H1 (cell line): ENCODE data around the gene AQP6. TPM values are rescaled to one million over a fixed set of nuclear protein-coding genes. Genes with fewer than 3 reads are reported as not detected.

Source experiments
- CTCF ChIA-PET: fragments of 300-600 bp; sonication (Branson Sonifier 250); formaldehyde crosslinking; loops from one replicate; lab custom pipeline; 2021; ENCODE audit not compliant: partially characterized antibody; lab: Charles Lee
- POLR2A ChIA-PET: fragments of 300-600 bp; sonication (Branson Sonifier 250); formaldehyde crosslinking; loops from one replicate; lab custom pipeline; 2021; ENCODE audit warnings: inconsistent platforms; ENCODE audit not compliant: partially characterized antibody; lab: Charles Lee
- DNase-seq, 2 experiments: peaks; one replicate each; pipeline versions ENCODE4 v3.0.0 to v3.0.0-alpha.2; 2010 to 2022; ENCODE audit warnings: low spot score in 2 of 2, low read depth in 1 of 2, mixed read lengths in 1 of 2
- FAIRE-seq: peaks from 2 replicates; lab custom pipeline; 2011; peaks lifted over from hg19 to GRCh38; lab: Jason Lieb, UNC
- H2AFZ ChIP-seq: 2 replicates; pipeline ENCODE4 v1.8.1; 2012; ENCODE audit warnings: low read length, inconsistent platforms
- H2AK5ac ChIP-seq: 2 replicates; pipeline ENCODE4 v1.6.1; 2013; ENCODE audit warnings: low read depth, low read length
- H2BK120ac ChIP-seq: replicated peaks from 2 replicates; pipeline ENCODE3; 2013; ENCODE audit warnings: low read depth, low read length, inconsistent platforms
- H2BK12ac ChIP-seq: 2 replicates; pipeline ENCODE4 v1.6.1; 2013; ENCODE audit warnings: low read depth, low read length
- H2BK15ac ChIP-seq: 2 replicates; pipeline ENCODE4 v1.6.1; 2013; ENCODE audit warnings: low read length
- H2BK20ac ChIP-seq: 2 replicates; pipeline ENCODE4 v1.6.1; 2013; ENCODE audit warnings: low read length
- H2BK5ac ChIP-seq: 2 replicates; pipeline ENCODE4 v1.6.1; 2013; ENCODE audit warnings: low read depth, low read length
- H3K14ac ChIP-seq: 2 replicates; pipeline ENCODE4 v1.6.1; 2013; ENCODE audit warnings: inconsistent platforms; ENCODE audit not compliant: insufficient read length
- H3K18ac ChIP-seq: 2 replicates; pipeline ENCODE4 v1.6.1; 2013; ENCODE audit warnings: low read length; ENCODE audit errors: extremely low read depth
- H3K23ac ChIP-seq: 2 replicates; pipeline ENCODE4 v1.6.1; 2013; ENCODE audit warnings: inconsistent platforms; ENCODE audit not compliant: insufficient read length
- H3K23me2 ChIP-seq: 2 replicates; pipeline ENCODE4 v1.6.1; 2013; ENCODE audit warnings: low read depth, low read length
- H3K27ac ChIP-seq: 2 replicates; pipeline ENCODE4 v1.6.1; 2011; ENCODE audit warnings: low read depth, low read length, inconsistent platforms
- H3K27me3 ChIP-seq, 4 experiments: replicated peaks in 1 of 4; 1 replicate in 1 of 4; 2 replicates in 3 of 4; pipeline versions ENCODE4 v1.6.1 to v1.8.1; 2011 to 2013; ENCODE audit warnings: low read length in 3 of 4, mild to moderate bottlenecking in 3 of 4, inconsistent platforms in 2 of 4, mixed read lengths in 2 of 4, moderate library complexity in 1 of 4; ENCODE audit not compliant: control insufficient read depth in 3 of 4, insufficient read depth in 3 of 4; ENCODE audit errors: extremely low read depth in 1 of 4
- H3K36me3 ChIP-seq, 4 experiments: 2 replicates each; pipeline versions ENCODE4 v1.6.1 to v1.8.1; 2011 to 2013; ENCODE audit warnings: mild to moderate bottlenecking in 4 of 4, low read length in 3 of 4, moderate library complexity in 2 of 4, control low read depth in 1 of 4, inconsistent platforms in 1 of 4; ENCODE audit not compliant: insufficient read depth in 4 of 4, control insufficient read depth in 2 of 4
- H3K4ac ChIP-seq: replicated peaks from 2 replicates; pipeline ENCODE3; 2013; ENCODE audit warnings: low read length, low read depth, mixed read lengths, inconsistent platforms; ENCODE audit not compliant: insufficient read length
- H3K4me1 ChIP-seq, 4 experiments: replicated peaks in 1 of 4; 1 replicate in 1 of 4; 2 replicates in 3 of 4; pipeline versions ENCODE4 v1.6.1 to v1.8.1; 2011 to 2013; ENCODE audit warnings: low read length in 3 of 4, inconsistent platforms in 2 of 4, mixed read lengths in 1 of 4; ENCODE audit not compliant: insufficient read depth in 4 of 4, control insufficient read depth in 3 of 4
- H3K4me2 ChIP-seq, 2 experiments: 2 replicates each; pipeline versions ENCODE4 v1.6.1 to v1.8.1; 2011 to 2013; ENCODE audit warnings: low read depth in 2 of 2, low read length in 2 of 2, control low read depth in 1 of 2, inconsistent platforms in 1 of 2, mild to moderate bottlenecking in 1 of 2; ENCODE audit not compliant: insufficient read depth in 1 of 2
- H3K4me3 ChIP-seq, 4 experiments: fragments of 200-600, 300-600 bp in 1 of 4; sonication (generic), shearing (Covaris generic), sonication (Bioruptor Twin) in 1 of 4; 2 replicates each; pipeline versions ENCODE4 v1.5.1 to v1.8.1; 2011 to 2016; ENCODE audit warnings: low read length in 4 of 4, low read depth in 3 of 4, control low read depth in 2 of 4, inconsistent platforms in 2 of 4, mild to moderate bottlenecking in 2 of 4, mixed read lengths in 1 of 4, moderate library complexity in 1 of 4; ENCODE audit not compliant: insufficient read depth in 2 of 4; ENCODE audit errors: extremely low read depth in 1 of 4
- H3K56ac ChIP-seq: replicated peaks from 2 replicates; pipeline ENCODE3; 2013; ENCODE audit warnings: low read depth, mild to moderate bottlenecking, mixed read lengths, low read length, inconsistent platforms; ENCODE audit not compliant: insufficient read length
- H3K79me1 ChIP-seq: 2 replicates; pipeline ENCODE4 v1.6.1; 2013; ENCODE audit warnings: low read depth, low read length, control low read depth
- H3K79me2 ChIP-seq, 2 experiments: 2 replicates each; pipeline versions ENCODE4 v1.6.1 to v1.8.1; 2012 to 2013; ENCODE audit warnings: low read length in 2 of 2, mild to moderate bottlenecking in 2 of 2, inconsistent platforms in 1 of 2; ENCODE audit not compliant: insufficient read depth in 2 of 2, control insufficient read depth in 1 of 2
- H3K9ac ChIP-seq, 4 experiments: replicated peaks in 1 of 4; 1 replicate in 1 of 4; 2 replicates in 3 of 4; pipeline versions ENCODE4 v1.6.1 to v1.8.1; 2011 to 2013; ENCODE audit warnings: low read depth in 3 of 4, low read length in 3 of 4, control low read depth in 2 of 4, mild to moderate bottlenecking in 2 of 4, moderate library complexity in 2 of 4, inconsistent platforms in 1 of 4; ENCODE audit errors: extremely low read depth in 1 of 4
- H3K9me3 ChIP-seq, 2 experiments: 2 replicates each; pipeline versions ENCODE4 v1.6.1 to v1.8.1; 2012 to 2013; ENCODE audit warnings: mild to moderate bottlenecking in 2 of 2, moderate library complexity in 2 of 2, control low read depth in 1 of 2, inconsistent platforms in 1 of 2, low read depth in 1 of 2, low read length in 1 of 2, mixed read lengths in 1 of 2; ENCODE audit not compliant: insufficient read depth in 2 of 2
- H4K20me1 ChIP-seq, 2 experiments: replicated peaks in 1 of 2; 2 replicates each; pipeline versions ENCODE3 to v1.8.1; 2011 to 2013; ENCODE audit warnings: inconsistent platforms in 2 of 2, low read length in 2 of 2, mild to moderate bottlenecking in 1 of 2; ENCODE audit not compliant: insufficient read depth in 2 of 2, control insufficient read depth in 1 of 2
- H4K5ac ChIP-seq: 2 replicates; pipeline ENCODE4 v1.6.1; 2013; ENCODE audit warnings: low read length, low read depth, mixed read lengths, inconsistent platforms; ENCODE audit not compliant: insufficient read length
- H4K8ac ChIP-seq: 2 replicates; pipeline ENCODE4 v1.8.0; 2013; ENCODE audit warnings: mild to moderate bottlenecking, moderate library complexity, low read length, inconsistent platforms; ENCODE audit not compliant: insufficient read depth; ENCODE audit errors: extremely low read depth
- H4K91ac ChIP-seq: replicated peaks from 2 replicates; pipeline ENCODE3; 2013; ENCODE audit warnings: low read length, mixed read lengths, inconsistent platforms; ENCODE audit not compliant: insufficient read length
- KDM4A ChIP-seq: IDR thresholded peaks from one replicate; pipeline ENCODE4 v1.7.1; 2012; ENCODE audit warnings: low read depth, mild to moderate bottlenecking, moderate library complexity, low read length, inconsistent platforms; ENCODE audit not compliant: severe bottlenecking
- WGBS, 2 experiments: shearing (Covaris generic) in 1 of 2; methylation state at CpG; one replicate each; pipeline versions ENCODE4 v1.1.6 to v1.1.7; 2013 to 2015; ENCODE audit warnings: low lambda C conversion rate in 2 of 2, mixed read lengths in 2 of 2, inconsistent platforms in 1 of 2, low coverage in 1 of 2, missing lambda C conversion rate in 1 of 2; ENCODE audit not compliant: insufficient replicate concordance in 2 of 2, insufficient coverage in 1 of 2, insufficient read length in 1 of 2; ENCODE audit errors: extremely low coverage in 1 of 2, missing lambda C conversion rate in 1 of 2; 5-methylcytosine and 5-hydroxymethylcytosine counted together
- polyA plus RNA-seq, 7 experiments: library from polyadenylated mRNA; depleted of rRNA in 3 of 7; stranded (reverse) in 5 of 7; unstranded in 2 of 7; fragments of >200 nt in 5 of 7; fragments of 200-250 nt in 2 of 7; gene quantifications; 1 replicate in 5 of 7; 2 replicates in 1 of 7; 4 replicates in 1 of 7; pipeline versions ENCODE4 v1.2.1 to v1.2.3, GENCODE V29; 2011 to 2013; ENCODE audit warnings: missing spikeins in 2 of 7, mixed read lengths in 2 of 7
- total RNA-seq: library from RNA; stranded (reverse); fragmentation: NEBNext Ultra II Directional; extraction: Animal tissue kit (Norgen Biotek cat#: 25700); gene quantifications from 2 replicates; pipeline ENCODE4 v1.2.1, GENCODE V29; 2021
- TF ChIP-seq, protein P1 (sequence below): IDR thresholded peaks from 2 replicates; pipeline ENCODE4 v1.6.1; 2012; ENCODE audit warnings: inconsistent platforms

AQP6 gene
- total and polyA plus RNA-seq, 2 of the 8 experiments (the other 6 are each of a cell fraction or from before 2014, with no cell fraction given): 0.03 to 0.17 TPM

- peak overlapping the region in 1 of 4 experiments; percentile 53; a peak in 2 of 8 replicates for H3K4me3 ChIP-seq
- H2BK5ac ChIP-seq: no peak overlapping the region
- no peak for FAIRE-seq
- H3K56ac ChIP-seq: no peak overlapping the region
- no peak for DNase-seq
- no peak overlapping the region for H2AK5ac ChIP-seq
- no peak overlapping the region for H2BK12ac ChIP-seq
- H3K4ac ChIP-seq: no peak overlapping the region
- 42% methylated on average over 16 of the region's 16 CpGs; no CpG with 5 or more reads in 1 of the 2 experiments for WGBS, 2 experiments
- POLR2A ChIA-PET: interaction anchor here (0.9 to 2.2 kb wide), 11 partner anchors 12 to 225 kb away, joined by 3 to 8 read pairs (median 5); partner anchors contain the start of genes AQP2, SMARCD1 and TMBIM6
- peak overlapping the region in 1 of 2 experiments; percentile 81; a peak in 3 of 4 replicates for H3K4me2 ChIP-seq
- CTCF ChIA-PET: interaction anchor here (0.7 to 23.0 kb wide), 58 partner anchors 10 to 348 kb away, joined by 3 to 420 read pairs (median 6); partner anchors contain the start of genes AQP2, ASIC1, COX14 and FAIM2
- H3K27me3 ChIP-seq: peaks cover 0 to 44% (median 24%) of the 10 kb centered on the region in 4 experiments; a peak in 6 of 7 replicates
- no peaks in the 10 kb centered on the region for H3K23me2 ChIP-seq
- no peak overlapping the region for H2BK20ac ChIP-seq
- H4K20me1 ChIP-seq: no peaks in the 10 kb centered on the region
- peaks cover 0 to 8% (median 3%) of the 10 kb centered on the region in 4 experiments; a peak in 5 of 7 replicates for H3K4me1 ChIP-seq
- no peak overlapping the region; the same call in 1 of the 2 replicates for H4K8ac ChIP-seq
- no peak overlapping the region for H3K18ac ChIP-seq
- no peak overlapping the region for H4K5ac ChIP-seq
- no peak overlapping the region for H3K9ac ChIP-seq
- no peaks in the 10 kb centered on the region for H3K36me3 ChIP-seq
- H3K79me2 ChIP-seq: no peaks in the 10 kb centered on the region
- H2BK120ac ChIP-seq: no peak overlapping the region
- H3K9me3 ChIP-seq: no peaks in the 10 kb centered on the region
- H4K91ac ChIP-seq: no peak overlapping the region
- H2BK15ac ChIP-seq: no peak overlapping the region
- TF ChIP-seq, protein P1, sequence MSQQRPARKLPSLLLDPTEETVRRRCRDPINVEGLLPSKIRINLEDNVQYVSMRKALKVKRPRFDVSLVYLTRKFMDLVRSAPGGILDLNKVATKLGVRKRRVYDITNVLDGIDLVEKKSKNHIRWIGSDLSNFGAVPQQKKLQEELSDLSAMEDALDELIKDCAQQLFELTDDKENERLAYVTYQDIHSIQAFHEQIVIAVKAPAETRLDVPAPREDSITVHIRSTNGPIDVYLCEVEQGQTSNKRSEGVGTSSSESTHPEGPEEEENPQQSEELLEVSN: 0 out of 2 replicates have a peak, but pooled peaks have one; percentile 17
- no peak for TF ChIP-seq KDM4A
- H3K79me1 ChIP-seq: no peaks in the 10 kb centered on the region
- H2AFZ ChIP-seq: no peak overlapping the region
- H3K23ac ChIP-seq: no peak overlapping the region
- no peak overlapping the region for H3K27ac ChIP-seq
- no peak overlapping the region for H3K14ac ChIP-seq
Observed at GRCh38 chr12:49966511-49967041, 6.2 kb upstream of the AQP6 start.
